Spleen (tissue), 7 donors: ENCODE data around the gene RASA3.
"Not testable (repeated sequence)": the region's sequence is repeated elsewhere in the genome, so short reads cannot be mapped to it uniquely, and the experiment has no call there.

ENCODE experiments used
- POLR2A ChIP-seq, 3 donors: fragments of 450-650 bp; IDR thresholded peaks; one replicate each; pipeline ENCODE4 v1.5.1; 2017; ENCODE audit warnings: antibody characterized with exemption in 3 of 3, mild to moderate bottlenecking in 1 of 3
- POLR2AphosphoS5 ChIP-seq, 3 donors: sonication (generic); formaldehyde crosslinking; IDR thresholded peaks; one replicate each; pipeline ENCODE4 v1.5.1; 2017; ENCODE audit warnings: antibody characterized with exemption in 3 of 3
- TF ChIP-seq, protein P1 (sequence below), 11 experiments: fragments of 200-600 bp in 7 of 11; fragments of 450-650 bp in 4 of 11; sonication (generic) in 4 of 11; IDR thresholded peaks in 8 of 11; conservative IDR thresholded peaks in 3 of 11; 1 replicate in 7 of 11; 2 replicates in 4 of 11; pipeline versions ENCODE4 v1.4.0 to v1.8.0; 2016 to 2021; ENCODE audit warnings: antibody characterized with exemption in 11 of 11, inconsistent platforms in 4 of 11, mild to moderate bottlenecking in 1 of 11
- donor health status: DM: no; HTN: no; CAD: no; lungs with moderate emphysema.
- donor health status: DM: no; HTN: no; CAD: no.
- donor health status: DM: no; HTN: no; CAD: no.

- TF ChIP-seq, protein P1, sequence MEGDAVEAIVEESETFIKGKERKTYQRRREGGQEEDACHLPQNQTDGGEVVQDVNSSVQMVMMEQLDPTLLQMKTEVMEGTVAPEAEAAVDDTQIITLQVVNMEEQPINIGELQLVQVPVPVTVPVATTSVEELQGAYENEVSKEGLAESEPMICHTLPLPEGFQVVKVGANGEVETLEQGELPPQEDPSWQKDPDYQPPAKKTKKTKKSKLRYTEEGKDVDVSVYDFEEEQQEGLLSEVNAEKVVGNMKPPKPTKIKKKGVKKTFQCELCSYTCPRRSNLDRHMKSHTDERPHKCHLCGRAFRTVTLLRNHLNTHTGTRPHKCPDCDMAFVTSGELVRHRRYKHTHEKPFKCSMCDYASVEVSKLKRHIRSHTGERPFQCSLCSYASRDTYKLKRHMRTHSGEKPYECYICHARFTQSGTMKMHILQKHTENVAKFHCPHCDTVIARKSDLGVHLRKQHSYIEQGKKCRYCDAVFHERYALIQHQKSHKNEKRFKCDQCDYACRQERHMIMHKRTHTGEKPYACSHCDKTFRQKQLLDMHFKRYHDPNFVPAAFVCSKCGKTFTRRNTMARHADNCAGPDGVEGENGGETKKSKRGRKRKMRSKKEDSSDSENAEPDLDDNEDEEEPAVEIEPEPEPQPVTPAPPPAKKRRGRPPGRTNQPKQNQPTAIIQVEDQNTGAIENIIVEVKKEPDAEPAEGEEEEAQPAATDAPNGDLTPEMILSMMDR (IDR thresholded peaks at IDR 0.05 in 8 of 11, conservative IDR thresholded peaks at IDR 0.05 in 3 of 11): not testable (repeated sequence)
- not testable (repeated sequence) for TF ChIP-seq POLR2AphosphoS5, POLR2A (IDR thresholded peaks at IDR 0.05)
These were observed 33.8 kb downstream of the RASA3 start for GRCh38 chr13:114098689-114099056.
